Head of caudate nucleus (tissue), 42 donors: Measurements from ENCODE around the gene SEMA6B.

ENCODE experiments used
- DNase-seq, 42 donors: peaks; one replicate each; pipeline versions ENCODE4 v3.0.0 to v3.0.0-alpha.2; 2020 to 2021; ENCODE audit warnings: mixed read lengths in 7 of 42
- intact Hi-C: fragments of 100-400 bp; cut with DNase I; formaldehyde crosslinking; loops from one replicate; pipeline ENCODE4 v1.15.0; 2022

The SEMA6B gene

GRCh38 chr19:4590559-4590958 lies 31.1 kb upstream of the SEMA6B start:
- DNase-seq: no peak
- intact Hi-C loops: no loop called here

- intact Hi-C loops: no loop called here
- no peak for DNase-seq
Observed at GRCh38 chr19:4589579-4590410, 30.3 kb upstream of the SEMA6B start.

GRCh38 chr19:4588291-4588761 lies 28.8 kb upstream of the SEMA6B start:
- intact Hi-C loops: no loop called here
- DNase-seq: no peak

- no peak for DNase-seq
- intact Hi-C loops: no loop called here
Observed at GRCh38 chr19:4587527-4587926, 28.0 kb upstream of the SEMA6B start.

GRCh38 chr19:4586691-4587090 lies 27.2 kb upstream of the SEMA6B start:
- intact Hi-C loops: no loop called here
- DNase-seq: no peak

- intact Hi-C loops: no loop called here
- DNase-seq: no peak
Observed at GRCh38 chr19:4586245-4586644, 26.8 kb upstream of the SEMA6B start.

- DNase-seq: no peak
- intact Hi-C loops: no loop called here
Observed at GRCh38 chr19:4585556-4585955, 26.1 kb upstream of the SEMA6B start.

GRCh38 chr19:4584670-4585460 lies 25.4 kb upstream of the SEMA6B start:
- DNase-seq: peak in 22 of 42 donors; percentile 10 to 55 (median 28)

GRCh38 chr19:4583961-4584669 lies 24.6 kb upstream of the SEMA6B start:
- intact Hi-C loops: no loop called here
- DNase-seq: peak in 38 of 42 donors; percentile 14 to 78 (median 60)

More at GRCh38 chr19:4584670-4585460, 25.4 kb upstream of the SEMA6B start:
- intact Hi-C loops: no loop called here

GRCh38 chr19:4582980-4583842 lies 23.7 kb upstream of the SEMA6B start:
- no peak for DNase-seq
- intact Hi-C loops: no loop called here

GRCh38 chr19:4581666-4582553 lies 22.4 kb upstream of the SEMA6B start:
- DNase-seq: peak in 34 of 42 donors; percentile 20 to 75 (median 55)
- intact Hi-C loops: no loop called here

- DNase-seq: peak in 3 of 42 donors; percentile 24 to 34 (median 30)
- intact Hi-C loops: no loop called here
Observed at GRCh38 chr19:4580961-4581665, 21.6 kb upstream of the SEMA6B start.

- intact Hi-C loops: no loop called here
Observed at GRCh38 chr19:4580021-4580901, 20.8 kb upstream of the SEMA6B start.

GRCh38 chr19:4579389-4579788 lies 19.9 kb upstream of the SEMA6B start:
- DNase-seq: no peak
- intact Hi-C loops: loop anchor here (5.0 kb wide), 1 partner anchor 58 kb away; the partner anchor contains the start of gene TNFAIP8L1

More at GRCh38 chr19:4580021-4580901, 20.8 kb upstream of the SEMA6B start:
- DNase-seq: peak in 34 of 42 donors; percentile 14 to 83 (median 51)

GRCh38 chr19:4578552-4579248 lies 19.2 kb upstream of the SEMA6B start:
- intact Hi-C loops: loop anchor here (5.0 kb wide), 1 partner anchor 59 kb away; the partner anchor contains the start of gene TNFAIP8L1
- no peak for DNase-seq
